ENCODE data around the gene ADGB.

DNA sequence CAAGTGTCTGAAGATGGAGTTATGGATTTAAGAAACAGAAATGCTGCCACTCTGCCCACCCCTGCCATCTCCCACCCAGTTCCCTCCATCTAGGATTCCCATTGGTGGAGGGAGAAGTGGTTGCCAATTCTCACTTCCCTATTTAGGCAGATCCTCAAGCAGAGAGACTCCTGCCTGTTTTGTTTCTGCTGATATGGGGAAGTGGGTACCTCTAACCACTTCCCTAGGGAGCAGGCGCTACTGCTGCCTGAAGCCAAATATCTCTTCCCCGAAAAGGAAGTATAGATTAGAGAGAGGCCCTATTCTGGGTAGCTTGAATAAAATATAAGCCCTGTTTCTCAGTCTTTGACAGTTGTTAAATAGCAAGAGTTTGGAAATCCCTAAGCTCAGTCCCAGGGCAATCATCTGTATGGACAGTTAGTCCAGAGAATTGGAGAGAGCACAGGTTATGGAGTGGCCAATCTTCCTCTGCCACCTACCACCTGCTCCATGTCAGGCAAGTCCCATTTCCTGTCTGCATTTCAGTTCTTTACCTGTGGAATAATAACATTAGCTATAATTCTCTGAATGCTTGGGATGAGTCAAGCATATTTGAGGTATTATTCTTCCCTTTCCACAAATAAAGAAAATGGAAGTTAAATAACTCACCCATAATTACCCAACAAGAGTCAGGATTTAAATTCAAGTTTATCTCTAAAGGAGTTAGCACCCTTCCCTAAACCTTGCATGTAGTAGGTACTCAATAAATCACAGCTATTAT is 2.6 kb upstream of the ADGB start:
- TF ChIP-seq, protein P1, sequence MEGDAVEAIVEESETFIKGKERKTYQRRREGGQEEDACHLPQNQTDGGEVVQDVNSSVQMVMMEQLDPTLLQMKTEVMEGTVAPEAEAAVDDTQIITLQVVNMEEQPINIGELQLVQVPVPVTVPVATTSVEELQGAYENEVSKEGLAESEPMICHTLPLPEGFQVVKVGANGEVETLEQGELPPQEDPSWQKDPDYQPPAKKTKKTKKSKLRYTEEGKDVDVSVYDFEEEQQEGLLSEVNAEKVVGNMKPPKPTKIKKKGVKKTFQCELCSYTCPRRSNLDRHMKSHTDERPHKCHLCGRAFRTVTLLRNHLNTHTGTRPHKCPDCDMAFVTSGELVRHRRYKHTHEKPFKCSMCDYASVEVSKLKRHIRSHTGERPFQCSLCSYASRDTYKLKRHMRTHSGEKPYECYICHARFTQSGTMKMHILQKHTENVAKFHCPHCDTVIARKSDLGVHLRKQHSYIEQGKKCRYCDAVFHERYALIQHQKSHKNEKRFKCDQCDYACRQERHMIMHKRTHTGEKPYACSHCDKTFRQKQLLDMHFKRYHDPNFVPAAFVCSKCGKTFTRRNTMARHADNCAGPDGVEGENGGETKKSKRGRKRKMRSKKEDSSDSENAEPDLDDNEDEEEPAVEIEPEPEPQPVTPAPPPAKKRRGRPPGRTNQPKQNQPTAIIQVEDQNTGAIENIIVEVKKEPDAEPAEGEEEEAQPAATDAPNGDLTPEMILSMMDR (IDR thresholded peaks at IDR 0.05; ENCODE audit: low read depth, low read length) = no peak
- TF ChIP-seq POLR2A (IDR thresholded peaks at IDR 0.05; ENCODE audit: extremely low read depth, insufficient read length) = no peak
